HCT116 (cell line): ENCODE measurements around the gene HCN3. TPM values are rescaled to one million over a fixed set of nuclear protein-coding genes. Genes with fewer than 3 reads are reported as not detected.
A peak's percentile ranks its signal among the peaks of the same experiment; 100 is the strongest.

Source experiments
- ATAC-seq: fragments of 200-7000 bp; cut with Tn5 transposase; 2 replicates; pipeline ENCODE4 v1.9.1; 2020; ENCODE audit warnings: mild to moderate bottlenecking, moderate library complexity
- BruUV-seq: library from RNA; stranded (reverse); fragments of 400-500 nt; replicated peaks from 2 replicates; lab custom pipeline; 2021; lab: Mats Ljungman, UMichigan
- CTCF ChIA-PET: fragments of 300-600 bp; sonication (Branson Sonifier 250); formaldehyde crosslinking; loops from one replicate; lab custom pipeline; 2021; ENCODE audit warnings: antibody characterized with exemption; lab: Charles Lee
- POLR2A ChIA-PET: fragments of 300-600, 350-600 bp; sonication (Branson Sonifier 250); formaldehyde crosslinking; loops from one replicate; lab custom pipeline; 2021; ENCODE audit warnings: antibody characterized with exemption; lab: Charles Lee
- RAD21 ChIA-PET, 2 experiments: fragments of 300-600 bp; sonication (Branson Sonifier 250); formaldehyde crosslinking; loops; one replicate each; lab custom pipeline; 2023; ENCODE audit warnings: low total read pairs in 2 of 2; ENCODE audit not compliant: uncharacterized antibody in 2 of 2, unreplicated experiment in 2 of 2, low non-redundant PET in 1 of 2; lab: Charles Lee
- DNase-seq: peaks from one replicate; pipeline ENCODE4 v3.0.0-alpha.2; 2010; ENCODE audit warnings: low read depth, low spot score
- H2AFZ ChIP-seq: fragments of 200-600 bp; shearing (Covaris generic), sonication (generic); 2 replicates; pipeline ENCODE4 v1.6.1; 2017; ENCODE audit warnings: low read depth, mixed run types, mixed read lengths, antibody characterized with exemption, low read length; ENCODE audit not compliant: poor library complexity, severe bottlenecking
- H3K27ac ChIP-seq: 2 replicates; pipeline ENCODE4 v1.5.1; 2012; ENCODE audit warnings: low read depth, low read length
- H3K27me3 ChIP-seq: fragments of 200-600 bp; sonication (generic); 2 replicates; pipeline ENCODE4 v1.6.1; 2016; ENCODE audit warnings: mixed run types, low read length, mixed read lengths; ENCODE audit not compliant: insufficient read depth
- H3K36me3 ChIP-seq, 2 experiments: fragments of 200-500 bp in 1 of 2; fragments of 200-600 bp in 1 of 2; sonication (Bioruptor generic) in 1 of 2; sonication (generic) in 1 of 2; 2 replicates each; pipeline versions ENCODE4 v1.5.1 to v1.6.1; 2014 to 2016; ENCODE audit warnings: low read length in 2 of 2, inconsistent platforms in 1 of 2, mixed read lengths in 1 of 2, mixed run types in 1 of 2; ENCODE audit not compliant: insufficient read depth in 2 of 2, control insufficient read depth in 1 of 2
- H3K4me1 ChIP-seq, 2 experiments: fragments of 200-600 bp in 1 of 2; sonication (generic) in 1 of 2; 2 replicates each; pipeline versions ENCODE4 v1.5.1 to v1.6.1; 2012 to 2017; ENCODE audit warnings: low read length in 2 of 2, inconsistent platforms in 1 of 2, mild to moderate bottlenecking in 1 of 2, mixed read lengths in 1 of 2, mixed run types in 1 of 2, moderate library complexity in 1 of 2; ENCODE audit not compliant: insufficient read depth in 2 of 2, control insufficient read depth in 1 of 2
- H3K4me2 ChIP-seq: fragments of 200-600 bp; sonication (generic); 2 replicates; pipeline ENCODE4 v1.6.1; 2017; ENCODE audit warnings: mixed run types, low read length, mixed read lengths
- H3K4me3 ChIP-seq, 2 experiments: fragments of 200-600 bp in 1 of 2; sonication (generic) in 1 of 2; replicated peaks in 1 of 2; 2 replicates each; pipeline ENCODE4 v1.5.1; 2011 to 2016; ENCODE audit warnings: low read length in 2 of 2, control low read depth in 1 of 2, low read depth in 1 of 2, mild to moderate bottlenecking in 1 of 2, mixed read lengths in 1 of 2, mixed run types in 1 of 2
- H3K79me2 ChIP-seq: fragments of 200-600 bp; sonication (generic); 2 replicates; pipeline ENCODE4 v1.6.1; 2017; ENCODE audit warnings: mild to moderate bottlenecking, mixed run types, low read length, moderate library complexity, mixed read lengths; ENCODE audit not compliant: insufficient read depth
- H3K9ac ChIP-seq: fragments of 200-600 bp; sonication (generic); 2 replicates; pipeline ENCODE4 v1.6.1; 2016; ENCODE audit warnings: low read length, mixed read lengths
- H3K9me2 ChIP-seq: fragments of 200-600 bp; sonication (generic), shearing (Covaris generic); 2 replicates; pipeline ENCODE4 v1.6.1; 2017; ENCODE audit warnings: mixed run types, mild to moderate bottlenecking, moderate library complexity; ENCODE audit not compliant: insufficient read depth
- H3K9me3 ChIP-seq, 2 experiments: fragments of 200-500 bp in 1 of 2; fragments of 200-600 bp in 1 of 2; sonication (Bioruptor generic) in 1 of 2; sonication (generic) in 1 of 2; 2 replicates each; pipeline ENCODE4 v1.6.1; 2014 to 2017; ENCODE audit warnings: low read length in 2 of 2, mixed read lengths in 2 of 2, inconsistent platforms in 1 of 2, low read depth in 1 of 2, mild to moderate bottlenecking in 1 of 2, mixed run types in 1 of 2, moderate library complexity in 1 of 2; ENCODE audit not compliant: control insufficient read depth in 1 of 2, insufficient read depth in 1 of 2
- H4K20me1 ChIP-seq: fragments of 200-600 bp; sonication (generic), shearing (Covaris generic); 2 replicates; pipeline ENCODE4 v1.6.1; 2017; ENCODE audit warnings: mixed run types, mild to moderate bottlenecking, moderate library complexity; ENCODE audit not compliant: insufficient read depth
- CEBPB ChIP-seq: IDR thresholded peaks from 2 replicates; pipeline ENCODE4 v1.6.1; 2012; ENCODE audit warnings: low read depth
- ZBTB33 ChIP-seq: IDR thresholded peaks from 2 replicates; pipeline ENCODE4 v1.6.1; 2011; ENCODE audit warnings: mild to moderate bottlenecking, low read length, moderate library complexity; ENCODE audit not compliant: insufficient replicate concordance; ENCODE audit errors: extremely low read depth
- ZNF274 ChIP-seq: fragments of 200-500 bp; sonication (Bioruptor generic); IDR thresholded peaks from 2 replicates; pipeline ENCODE4 v1.6.1; 2014; ENCODE audit warnings: mild to moderate bottlenecking, low read depth, low read length, inconsistent platforms
- intact Hi-C: fragments of 100-400 bp; cut with micrococcal nuclease; formaldehyde crosslinking; loops from 2 replicates; pipeline ENCODE4 v1.10.0; 2022
- total RNA-seq: library from RNA; stranded (reverse); gene quantifications from one replicate; pipeline ENCODE4 v1.2.1, GENCODE V29; 2021; ENCODE audit not compliant: unreplicated experiment

HCN3 gene
- total RNA-seq, 1 experiment from 2014 or later, result 8.5 TPM

DNA sequence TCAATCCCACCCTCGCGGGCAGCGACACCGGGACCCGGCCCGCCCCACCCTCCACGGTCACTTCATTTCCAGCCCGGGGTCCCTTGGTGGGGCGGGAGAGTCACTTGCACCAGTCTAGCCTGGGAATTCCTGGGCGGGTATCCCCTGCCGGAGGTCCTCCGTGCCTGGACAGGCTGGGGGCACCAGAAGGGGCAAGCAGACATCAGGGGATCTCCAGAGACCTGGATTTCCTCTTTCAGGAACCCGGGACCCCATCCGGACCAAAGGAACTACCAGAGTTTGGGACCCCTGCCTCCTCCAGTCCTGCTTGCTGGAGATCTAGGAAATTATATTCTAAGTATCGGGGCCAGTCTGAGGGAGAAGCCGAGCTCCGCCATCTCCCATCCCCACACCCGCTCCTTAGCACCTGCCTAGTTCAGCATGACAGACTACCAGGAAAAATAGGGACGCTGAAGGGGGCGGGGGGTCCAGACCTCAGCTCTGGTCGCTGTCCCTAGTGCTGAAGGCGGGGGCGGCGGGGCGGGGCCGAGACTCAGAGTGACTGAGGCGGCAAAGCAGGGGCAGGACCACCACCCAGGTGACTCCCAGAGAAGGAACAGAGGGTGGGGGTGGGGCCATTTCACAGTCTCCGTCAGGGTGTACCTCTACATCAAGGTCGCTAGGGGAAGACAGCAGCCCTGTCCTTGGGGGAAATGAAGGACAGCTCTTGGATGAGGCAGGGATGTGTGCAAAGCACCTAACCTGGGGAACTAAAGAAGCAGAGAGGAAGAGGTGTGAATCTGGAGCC, 832 bp downstream of the HCN3 start (continued):
- no peak for TF ChIP-seq ZBTB33

DNA sequence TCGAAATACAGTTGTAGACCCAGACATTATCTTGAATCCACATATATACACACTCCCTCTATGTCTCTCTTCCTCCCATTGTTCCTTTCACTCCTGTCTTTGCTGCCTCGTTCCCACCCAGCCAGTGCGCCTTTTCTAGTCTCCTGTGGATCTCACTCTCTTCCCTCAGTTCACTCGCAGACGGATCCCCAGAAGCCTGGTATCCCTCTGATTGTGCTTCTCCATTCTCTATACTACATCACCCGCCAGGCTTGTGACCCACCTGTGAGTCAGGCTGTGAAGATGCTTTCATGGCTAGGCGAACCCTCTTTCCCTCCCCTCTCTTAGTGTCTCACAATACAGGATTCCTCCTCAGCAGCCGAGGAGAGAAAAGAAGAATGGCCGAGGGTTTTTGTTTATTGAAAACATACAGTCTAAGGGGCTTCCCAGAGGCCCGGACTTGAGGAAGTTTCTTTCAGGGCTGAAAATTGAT, 1.5 kb downstream of the HCN3 start:
- Histone ChIP-seq H3K4me3 (no peak overlapping the region; a peak in 1 of 4 replicates), H2AFZ (no peak overlapping the region), H3K36me3 (no peaks in the 10 kb centered on the region), H3K9me2 (no peaks in the 10 kb centered on the region), H3K27me3 (no peaks in the 10 kb centered on the region), H3K9ac (no peak overlapping the region), H3K79me2 (peaks cover 2% of the 10 kb centered on the region; the same call in 1 of the 2 replicates), H3K9me3 (no peaks in the 10 kb centered on the region), H4K20me1 (no peaks in the 10 kb centered on the region), H3K4me1 (peaks cover 8 to 26% of the 10 kb centered on the region in 2 experiments), H3K4me2 (peak overlapping the region; percentile 100), H3K27ac (no peak overlapping the region)
- ChIA-PET RAD21 (interaction anchor here in 1 of 2 experiments (0.6 kb wide), 1 partner anchor 284 kb away, joined by 5 read pairs; no protein-coding TSS in a partner anchor), CTCF (interaction anchor here (0.8 to 1.2 kb wide), 5 partner anchors 28 to 72 kb away, joined by 3 to 5 read pairs (median 4); no protein-coding TSS in a partner anchor), POLR2A (interaction anchor here (1.2 kb wide), 1 partner anchor 30 kb away, joined by 3 read pairs; the partner anchor contains the start of gene FDPS)
- intact Hi-C loops, result loop anchor here (5.0 kb wide), 1 partner anchor 224 kb away; no protein-coding TSS in a partner anchor
- DNase-seq (no peak), ATAC-seq (no peak)
- BruUV-seq, result no TSS peak
- no peak for TF ChIP-seq CEBPB
- no peak for TF ChIP-seq ZNF274
